Hepatocyte (in vitro differentiated cells): ENCODE data around the gene PDZD7.

Experiments used
- CTCF ChIP-seq: fragments of 200-600 bp; sonication (generic); IDR thresholded peaks from 2 replicates; pipeline ENCODE4 v1.5.1; 2016; ENCODE audit warnings: antibody characterized with exemption, mild to moderate bottlenecking; ENCODE audit not compliant: poor library complexity
- EZH2phosphoT487 ChIP-seq: fragments of 200-600 bp; sonication (generic); IDR thresholded peaks from one replicate; pipeline ENCODE4 v1.6.1; 2018; ENCODE audit warnings: antibody characterized with exemption, mild to moderate bottlenecking, low read depth, moderate library complexity; ENCODE audit not compliant: unreplicated experiment, severe bottlenecking

DNA sequence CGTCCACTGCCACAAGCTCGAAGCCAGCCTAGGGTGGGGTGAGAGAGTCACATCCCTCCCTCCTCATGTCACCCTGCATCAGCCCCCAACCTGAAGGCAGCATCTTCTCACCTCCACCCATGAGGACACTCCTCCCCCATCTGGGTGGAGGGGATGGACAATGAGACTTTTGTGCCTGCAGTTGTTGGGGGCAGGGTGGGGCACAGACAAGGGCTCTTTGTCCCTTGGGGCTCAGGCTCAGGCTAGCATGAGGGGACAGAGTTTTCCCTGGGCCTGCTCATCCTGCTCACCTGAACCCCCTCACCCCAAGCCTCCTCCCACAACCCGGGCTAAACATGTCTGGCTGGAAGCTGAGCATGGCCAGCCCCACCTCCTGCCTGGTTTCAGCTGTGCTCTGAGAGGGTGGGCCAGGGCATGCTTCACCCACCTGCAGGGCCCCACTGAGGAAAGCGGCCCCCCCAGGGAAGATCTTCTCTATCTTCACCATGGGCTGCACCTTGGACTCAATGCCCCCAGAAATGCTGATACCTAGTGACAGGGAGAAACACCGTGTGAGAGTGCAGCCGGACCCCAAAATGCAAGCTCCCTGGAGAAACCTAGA lies 22.0 kb downstream of the PDZD7 start:
- TF ChIP-seq CTCF (no peak), EZH2phosphoT487 (no peak)
